ENCODE data around the gene HBP1.
"Not testable (repeated sequence)": the region's sequence is repeated elsewhere in the genome, so short reads cannot be mapped to it uniquely, and the experiment has no call there.

Gene HBP1

DNA sequence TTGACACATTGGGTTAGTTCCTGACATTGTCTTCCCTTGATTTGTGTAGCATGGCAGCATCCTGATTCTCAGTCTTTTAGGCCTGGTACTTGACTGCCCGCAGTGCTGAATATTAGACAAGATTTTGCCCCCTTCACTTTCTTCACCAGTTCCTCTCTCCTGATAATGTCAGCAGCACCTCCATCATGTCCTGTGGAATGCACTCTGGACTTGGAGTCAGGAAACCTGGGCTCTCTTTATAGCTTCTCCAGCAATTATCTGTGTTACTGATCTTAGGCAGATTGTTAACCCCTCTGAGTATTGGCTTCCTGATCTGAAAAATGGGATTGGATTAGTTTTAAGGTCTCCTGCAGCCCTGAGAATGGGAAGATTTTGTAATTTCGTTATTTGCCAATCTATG lies 19.0 kb downstream of the HBP1 start:
- DNase-seq, result no peak

DNA sequence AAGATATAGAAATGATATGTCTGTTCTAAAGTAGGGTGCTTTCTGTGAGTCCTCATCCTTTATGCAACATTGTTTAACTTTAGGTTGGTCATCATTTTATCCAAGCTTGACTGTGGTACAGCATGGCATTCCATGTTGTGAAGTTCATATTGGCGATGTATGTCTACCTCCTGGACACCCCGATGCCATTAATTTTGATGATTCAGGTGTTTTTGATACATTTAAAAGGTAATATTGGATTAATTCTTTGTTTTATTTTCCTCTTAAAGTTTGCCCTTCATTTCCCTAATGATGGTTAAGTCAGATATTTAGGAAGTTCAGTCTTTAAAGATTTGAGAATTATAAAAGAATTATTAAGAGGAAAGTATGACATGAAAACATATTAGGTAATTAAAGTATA lies 21.3 kb downstream of the HBP1 start:
- DNase-seq, result no peak

DNA sequence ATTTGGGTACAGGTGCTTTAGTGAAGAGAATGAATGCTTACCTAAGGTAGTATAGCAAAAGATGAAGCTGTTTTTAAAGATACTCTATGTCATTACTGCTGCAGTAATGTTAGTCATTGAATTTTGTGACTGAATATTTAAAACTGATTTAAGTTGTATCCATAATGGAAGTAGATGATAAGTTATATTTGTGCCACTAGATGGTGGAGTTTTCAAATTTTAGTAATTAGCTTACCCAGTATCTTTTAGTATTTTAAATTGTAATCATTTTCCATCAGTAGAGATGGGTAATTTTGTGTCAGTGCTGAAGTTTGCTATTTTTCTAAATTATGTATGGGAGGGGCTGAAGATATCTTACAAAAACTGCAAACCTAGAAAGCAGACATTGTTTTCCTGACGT lies 25.2 kb downstream of the HBP1 start:
- DNase-seq, result no peak

- DNase-seq, result no peak
Measured at GRCh38 chr7:107196834-107197610, 28.2 kb downstream of the HBP1 start.

DNA sequence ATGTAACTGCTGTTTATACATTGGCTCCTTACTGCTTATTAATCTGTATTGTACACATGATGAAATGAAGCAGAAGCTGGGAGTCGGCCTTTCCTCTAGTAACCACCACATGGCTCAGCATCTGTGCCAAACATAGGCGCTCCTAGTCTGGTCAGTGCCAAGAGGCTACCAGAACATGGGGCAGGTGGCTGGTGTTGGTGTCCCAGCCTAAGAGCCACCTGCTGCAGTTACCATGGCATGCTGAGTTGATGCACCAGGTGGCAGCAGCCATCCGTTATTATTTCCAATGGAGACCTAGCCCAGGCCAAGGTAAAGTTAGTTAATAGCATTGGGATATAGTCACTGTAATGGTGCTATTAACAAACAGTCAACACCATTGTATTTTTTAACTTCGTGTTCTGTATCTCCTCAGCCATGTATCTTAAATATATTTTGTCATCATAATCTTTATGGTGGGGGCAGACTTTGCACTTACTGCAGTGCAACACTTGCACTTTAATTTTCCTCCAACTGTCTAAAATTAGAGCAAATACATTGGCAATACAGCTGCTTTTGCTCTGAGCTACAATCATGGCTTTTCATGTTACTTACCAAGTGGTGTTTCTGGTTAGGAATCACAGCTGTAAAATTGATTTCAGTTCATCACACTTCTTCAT lies 33.1 kb downstream of the HBP1 start:
- DNase-seq, result peak; percentile 38 to 84

DNA sequence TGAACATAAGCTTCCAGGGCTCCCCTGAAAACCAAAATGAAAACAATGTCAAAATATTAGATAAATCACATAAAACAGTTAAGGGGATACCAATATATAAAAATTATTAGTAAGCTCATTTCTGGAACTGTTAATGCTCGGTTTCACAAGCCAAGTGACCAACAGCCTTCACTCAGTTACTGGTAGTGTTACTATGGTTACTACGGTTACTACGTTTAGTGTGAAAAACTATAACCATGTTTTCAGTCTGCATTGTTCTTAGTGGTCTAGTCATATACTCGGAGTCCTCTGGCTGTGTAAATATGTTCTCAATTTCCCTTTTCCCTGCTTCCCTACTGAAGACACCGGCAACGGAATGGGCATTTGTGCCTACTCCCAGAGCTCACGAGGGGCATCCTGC lies 34.8 kb downstream of the HBP1 start:
- DNase-seq, result no peak

DNA sequence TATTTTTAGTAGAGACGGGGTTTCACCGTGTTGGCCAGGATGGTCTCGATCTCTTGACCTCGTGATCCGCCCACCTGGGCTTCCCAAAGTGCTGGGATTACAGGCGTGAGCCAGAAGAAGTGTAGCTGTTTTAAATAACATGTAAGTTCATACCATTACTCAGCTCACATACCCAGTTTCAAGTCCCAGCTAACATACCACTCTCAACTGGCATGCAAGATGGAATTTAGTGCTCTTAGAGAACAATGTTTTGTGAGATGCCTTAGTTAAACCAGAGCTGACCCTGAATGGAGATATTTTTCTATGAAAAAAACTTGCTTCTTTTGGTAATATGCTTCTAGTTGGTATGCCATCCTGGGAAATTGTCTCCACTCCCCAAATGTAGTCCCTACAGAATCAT lies 37.3 kb downstream of the HBP1 start:
- no peak for DNase-seq

- no peak for DNase-seq
Measured at GRCh38 chr7:107206706-107207105, 37.9 kb downstream of the HBP1 start.

- no peak for DNase-seq
Measured at GRCh38 chr7:107207459-107207858, 38.7 kb downstream of the HBP1 start.

DNA sequence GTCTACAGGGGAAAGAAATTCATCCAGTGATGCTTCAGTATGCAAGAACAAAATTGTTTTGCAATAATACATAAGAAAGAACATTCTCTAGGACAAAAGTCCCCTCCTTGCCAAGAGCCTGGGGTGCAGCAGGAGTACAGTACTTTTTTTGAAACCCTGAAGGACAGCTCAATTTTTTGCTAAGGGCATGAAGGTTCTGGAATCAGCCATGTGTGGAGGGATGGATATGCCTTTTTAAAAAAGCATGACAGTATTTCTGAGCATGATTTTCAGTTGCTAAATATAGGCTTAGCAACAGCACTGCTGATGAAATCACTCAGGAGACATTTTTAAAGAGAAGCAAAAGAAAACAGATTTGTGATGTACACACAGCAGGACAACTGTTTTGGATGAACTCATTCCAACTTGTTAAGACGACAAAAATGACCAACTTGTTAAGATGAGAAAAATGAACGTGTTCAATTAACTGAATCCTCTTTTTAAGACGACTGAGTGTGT lies 39.3 kb downstream of the HBP1 start:
- DNase-seq, result no peak

- no peak for DNase-seq
Measured at GRCh38 chr7:107208563-107208962, 39.8 kb downstream of the HBP1 start.

- DNase-seq, result no peak
Measured at GRCh38 chr7:107209565-107209964, 40.8 kb downstream of the HBP1 start.

DNA sequence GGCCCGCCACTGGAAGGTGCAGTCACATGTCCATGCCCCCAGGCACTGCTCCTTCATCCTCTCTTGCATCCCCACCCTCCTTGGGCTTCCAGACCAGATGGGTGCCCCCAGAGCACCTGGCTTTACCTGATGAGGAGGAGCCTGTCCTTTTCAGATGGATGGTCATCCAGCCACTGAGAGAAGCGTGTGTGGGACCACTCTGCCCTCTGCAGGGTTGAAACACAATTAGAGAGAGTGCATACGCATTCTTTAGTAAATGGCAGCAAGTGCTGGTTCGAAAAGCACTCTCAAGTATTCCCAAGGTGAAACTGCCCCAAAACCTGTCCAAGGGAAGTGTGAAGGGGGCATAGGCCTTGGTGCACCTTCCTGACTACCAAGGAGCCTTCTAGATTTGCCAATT lies 41.6 kb downstream of the HBP1 start:
- no peak for DNase-seq

GRCh38 chr7:107212725-107213124 lies 43.9 kb downstream of the HBP1 start:
- no peak for DNase-seq

DNA sequence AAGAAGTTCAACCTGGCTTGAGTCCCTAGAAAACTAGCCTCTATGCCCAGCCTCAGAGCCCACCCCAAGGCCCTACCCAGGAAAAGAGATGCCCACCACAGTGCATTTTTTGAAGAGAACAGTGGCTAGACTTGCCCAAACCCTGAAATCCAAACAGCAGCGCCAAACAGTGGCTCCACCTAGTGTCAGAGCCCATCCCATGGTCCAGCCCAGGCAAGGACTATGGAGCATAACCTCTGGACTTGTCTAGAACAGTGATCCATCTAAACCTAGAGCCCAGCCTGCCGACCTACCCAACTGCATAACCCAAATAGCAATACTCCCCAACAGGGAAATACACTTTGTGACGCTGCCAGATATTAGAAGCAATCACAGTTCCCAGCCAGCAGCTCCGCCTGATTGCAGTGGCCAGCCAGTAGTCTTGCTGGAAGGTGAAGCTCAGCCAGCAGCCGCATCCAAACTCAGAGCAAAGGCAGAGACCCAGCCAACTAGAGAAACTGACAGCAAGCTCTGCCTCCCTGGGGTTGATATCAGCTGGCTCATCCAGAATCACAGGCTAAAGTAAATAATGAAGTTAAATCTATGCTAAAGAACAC lies 44.5 kb downstream of the HBP1 start:
- DNase-seq, result no peak

GRCh38 chr7:107213945-107214344 lies 45.1 kb downstream of the HBP1 start:
- DNase-seq, result no peak

DNA sequence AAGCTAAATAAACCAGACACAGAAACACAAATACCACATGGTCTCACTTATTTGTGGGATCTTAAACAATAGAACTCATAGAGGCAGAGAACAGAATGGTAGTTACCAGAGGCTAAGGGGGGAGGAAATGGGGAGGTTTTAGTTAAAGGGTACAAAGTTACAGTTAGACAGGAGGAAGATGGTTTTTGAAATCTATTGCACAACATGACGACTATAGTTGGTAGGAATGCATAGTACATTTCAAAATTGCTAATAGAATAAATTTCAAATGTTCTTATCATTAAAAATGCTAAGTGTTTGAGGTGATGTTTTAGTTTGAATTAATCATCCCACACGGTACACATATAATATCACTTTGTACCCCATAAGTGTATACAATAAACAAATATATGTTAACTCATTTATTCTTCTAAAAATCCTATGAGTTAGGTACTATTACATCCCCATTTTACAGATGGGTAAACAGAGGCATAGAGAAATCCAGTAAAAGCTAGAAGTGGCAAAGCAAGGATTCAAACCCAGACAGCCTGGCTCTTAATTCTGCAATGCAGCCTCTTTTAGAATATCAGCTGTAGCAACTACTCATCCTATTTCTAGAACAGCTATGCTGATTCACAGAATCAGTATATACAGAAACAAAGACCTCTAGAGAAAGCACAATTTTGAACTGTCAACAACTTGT lies 50.9 kb downstream of the HBP1 start:
- no peak for DNase-seq

DNA sequence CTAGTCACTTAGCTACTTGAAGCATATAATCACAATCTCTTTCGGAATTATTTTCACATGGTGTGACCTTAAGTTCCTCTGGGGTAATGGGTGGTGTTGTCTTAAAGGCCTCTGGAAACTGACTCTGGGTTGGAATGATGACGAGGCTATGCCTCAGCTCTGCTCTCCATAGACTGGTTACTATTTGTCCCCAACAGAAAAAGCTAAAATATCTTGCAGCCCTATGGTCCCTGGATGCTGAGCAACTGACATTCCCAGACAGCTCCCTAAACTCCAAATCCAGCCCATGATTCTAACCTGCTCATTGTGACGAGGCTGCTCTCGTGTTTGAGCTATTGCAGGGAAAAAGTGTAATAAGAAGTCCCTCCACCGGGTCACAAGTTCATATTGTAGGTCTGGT lies 51.6 kb downstream of the HBP1 start:
- no peak for DNase-seq

DNA sequence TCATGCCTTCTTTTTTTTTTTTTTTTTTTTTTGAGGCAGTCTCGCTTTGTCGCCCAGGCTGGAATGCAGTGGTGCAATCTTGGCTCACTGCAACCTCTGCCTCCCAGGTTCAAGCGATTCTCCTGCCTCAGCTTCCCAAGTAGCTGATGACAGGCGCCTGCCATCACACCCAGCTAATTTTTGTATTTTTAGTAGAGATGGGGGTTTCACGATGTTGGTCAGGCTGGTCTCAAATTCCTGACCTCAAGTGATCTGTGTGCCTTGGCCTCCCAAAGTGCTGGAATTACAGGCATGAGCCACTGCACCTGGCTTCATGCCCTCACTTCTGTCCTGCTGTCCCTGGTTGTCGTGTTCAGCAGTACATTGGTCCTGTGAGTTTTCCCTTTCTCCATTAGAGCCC lies 52.0 kb downstream of the HBP1 start:
- DNase-seq, result not testable (repeated sequence)

GRCh38 chr7:107224374-107225223 lies 55.8 kb downstream of the HBP1 start:
- DNase-seq, result peak; percentile 44 to 54

DNA sequence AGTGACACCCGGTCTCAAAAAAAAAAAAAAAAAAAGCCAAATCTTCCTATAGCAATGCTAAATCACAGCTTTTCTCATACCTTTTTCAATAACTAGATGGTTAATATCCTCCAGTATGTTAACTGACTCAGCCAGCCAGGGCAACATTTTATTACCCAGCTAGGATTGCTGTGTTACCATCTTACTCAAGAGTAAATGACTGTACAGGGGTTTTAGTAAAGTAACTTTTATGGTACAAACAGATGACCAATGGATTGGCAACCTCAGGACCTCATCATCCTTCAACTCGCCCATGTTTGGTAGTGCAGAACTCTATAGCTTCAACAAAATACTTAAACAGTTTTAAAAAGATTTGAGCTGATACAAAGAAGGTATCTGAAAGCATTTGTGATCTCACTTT lies 59.5 kb downstream of the HBP1 start:
- no peak for DNase-seq

DNA sequence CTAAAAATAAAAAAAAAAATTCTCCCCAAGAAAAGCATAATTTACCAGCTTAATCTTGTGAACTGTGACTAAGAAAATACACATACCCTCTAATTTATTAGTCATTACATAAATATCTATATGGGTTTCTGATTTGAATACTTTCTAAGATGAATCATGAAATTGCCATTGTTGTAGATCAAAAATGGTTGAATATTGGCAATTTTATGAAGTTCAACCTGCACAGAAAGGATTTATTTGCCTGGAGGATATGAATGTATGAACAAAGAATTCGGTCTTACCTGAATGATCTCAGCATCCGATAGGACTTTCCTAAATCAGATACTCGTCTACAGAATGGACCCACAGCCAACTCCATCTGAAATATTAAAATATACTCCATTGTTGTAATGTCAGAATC lies 61.5 kb downstream of the HBP1 start:
- no peak for DNase-seq

Data from NCI-H526 (cell line).